Measurements from ENCODE around the gene L3MBTL2.

The L3MBTL2 gene

GRCh38 chr22:41229730-41230400 is 24.8 kb downstream of the L3MBTL2 start:
- Histone ChIP-seq H3K9ac (ENCODE audit: low read depth in 1 of 2, low read length in 2 of 2) (no peak overlapping the region), H3K27ac (ENCODE audit: low read depth in 2 of 2, low read length in 2 of 2) (no peak overlapping the region), H3K9me3 (ENCODE audit: control insufficient read depth in 2 of 2, low read length in 2 of 2) (no peaks in the 10 kb centered on the region), H3K4me1 (ENCODE audit: control insufficient read depth in 2 of 2, insufficient read depth in 2 of 2, low read length in 2 of 2) (no peaks in the 10 kb centered on the region), H3K4me3 (ENCODE audit: low read length in 2 of 2) (no peak overlapping the region), H3K27me3 (ENCODE audit: control insufficient read depth in 2 of 2, insufficient read depth in 2 of 2, low read length in 2 of 2) (no peaks in the 10 kb centered on the region), H3K36me3 (ENCODE audit: control insufficient read depth in 2 of 2, insufficient read depth in 2 of 2, low read length in 2 of 2) (peaks cover 32 to 42% of the 10 kb centered on the region in 2 donors)

GRCh38 chr22:41230401-41230785 is 25.3 kb downstream of the L3MBTL2 start:
- Histone ChIP-seq H3K4me3 (ENCODE audit: low read length in 2 of 2) (no peak overlapping the region), H3K27ac (ENCODE audit: low read depth in 2 of 2, low read length in 2 of 2) (no peak overlapping the region), H3K9ac (ENCODE audit: low read depth in 1 of 2, low read length in 2 of 2) (no peak overlapping the region)

GRCh38 chr22:41231369-41231768 is 26.3 kb downstream of the L3MBTL2 start:
- no peaks in the 10 kb centered on the region for H3K9me3 ChIP-seq (ENCODE audit: control insufficient read depth in 2 of 2, low read length in 2 of 2)
- no peak overlapping the region for H3K9ac ChIP-seq (ENCODE audit: low read depth in 1 of 2, low read length in 2 of 2)
- no peaks in the 10 kb centered on the region for H3K4me1 ChIP-seq (ENCODE audit: control insufficient read depth in 2 of 2, insufficient read depth in 2 of 2, low read length in 2 of 2)

More at GRCh38 chr22:41230401-41230785, 25.3 kb downstream of the L3MBTL2 start:
- H3K4me1 ChIP-seq (ENCODE audit: control insufficient read depth in 2 of 2, insufficient read depth in 2 of 2, low read length in 2 of 2) = no peaks in the 10 kb centered on the region
- H3K9me3 ChIP-seq (ENCODE audit: control insufficient read depth in 2 of 2, low read length in 2 of 2) = no peaks in the 10 kb centered on the region
- peaks cover 27 to 37% of the 10 kb centered on the region in 2 donors for H3K36me3 ChIP-seq (ENCODE audit: control insufficient read depth in 2 of 2, insufficient read depth in 2 of 2, low read length in 2 of 2)
- H3K27me3 ChIP-seq (ENCODE audit: control insufficient read depth in 2 of 2, insufficient read depth in 2 of 2, low read length in 2 of 2) = no peaks in the 10 kb centered on the region

GRCh38 chr22:41234815-41235695 is 29.9 kb downstream of the L3MBTL2 start:
- Histone ChIP-seq H3K36me3 (ENCODE audit: control insufficient read depth in 2 of 2, insufficient read depth in 2 of 2, low read length in 2 of 2) (peaks cover 5 to 14% of the 10 kb centered on the region in 2 donors), H3K27me3 (ENCODE audit: control insufficient read depth in 2 of 2, insufficient read depth in 2 of 2, low read length in 2 of 2) (no peaks in the 10 kb centered on the region), H3K4me1 (ENCODE audit: control insufficient read depth in 2 of 2, insufficient read depth in 2 of 2, low read length in 2 of 2) (peaks cover 10 to 11% of the 10 kb centered on the region in 2 donors), H3K27ac (ENCODE audit: low read depth in 2 of 2, low read length in 2 of 2) (no peak overlapping the region), H3K9ac (ENCODE audit: low read depth in 1 of 2, low read length in 2 of 2) (no peak overlapping the region), H3K9me3 (ENCODE audit: control insufficient read depth in 2 of 2, low read length in 2 of 2) (no peaks in the 10 kb centered on the region), H3K4me3 (ENCODE audit: low read length in 2 of 2) (no peak overlapping the region)

More at GRCh38 chr22:41231369-41231768, 26.3 kb downstream of the L3MBTL2 start:
- Histone ChIP-seq H3K4me3 (ENCODE audit: low read length in 2 of 2) (no peak overlapping the region), H3K27ac (ENCODE audit: low read depth in 2 of 2, low read length in 2 of 2) (no peak overlapping the region), H3K27me3 (ENCODE audit: control insufficient read depth in 2 of 2, insufficient read depth in 2 of 2, low read length in 2 of 2) (no peaks in the 10 kb centered on the region), H3K36me3 (ENCODE audit: control insufficient read depth in 2 of 2, insufficient read depth in 2 of 2, low read length in 2 of 2) (peaks cover 20 to 30% of the 10 kb centered on the region in 2 donors)

GRCh38 chr22:41237036-41237706 is 32.1 kb downstream of the L3MBTL2 start:
- no peaks in the 10 kb centered on the region for H3K9me3 ChIP-seq (ENCODE audit: control insufficient read depth in 2 of 2, low read length in 2 of 2)
- peak overlapping the region in 1 of 2 donors; percentile 64 for H3K9ac ChIP-seq (ENCODE audit: low read depth in 1 of 2, low read length in 2 of 2)
- peak overlapping the region; percentile 61 to 62 for H3K4me3 ChIP-seq (ENCODE audit: low read length in 2 of 2)
- no peaks in the 10 kb centered on the region for H3K27me3 ChIP-seq (ENCODE audit: control insufficient read depth in 2 of 2, insufficient read depth in 2 of 2, low read length in 2 of 2)
- H3K36me3 ChIP-seq (ENCODE audit: control insufficient read depth in 2 of 2, insufficient read depth in 2 of 2, low read length in 2 of 2) = no peaks in the 10 kb centered on the region
- peaks cover 10 to 11% of the 10 kb centered on the region in 2 donors for H3K4me1 ChIP-seq (ENCODE audit: control insufficient read depth in 2 of 2, insufficient read depth in 2 of 2, low read length in 2 of 2)
- no peak overlapping the region for H3K27ac ChIP-seq (ENCODE audit: low read depth in 2 of 2, low read length in 2 of 2)

GRCh38 chr22:41237707-41238569 is 32.8 kb downstream of the L3MBTL2 start:
- peak overlapping the region; percentile 61 to 62 for H3K4me3 ChIP-seq (ENCODE audit: low read length in 2 of 2)
- H3K27me3 ChIP-seq (ENCODE audit: control insufficient read depth in 2 of 2, insufficient read depth in 2 of 2, low read length in 2 of 2) = no peaks in the 10 kb centered on the region
- H3K4me1 ChIP-seq (ENCODE audit: control insufficient read depth in 2 of 2, insufficient read depth in 2 of 2, low read length in 2 of 2) = peaks cover 10 to 11% of the 10 kb centered on the region in 2 donors
- H3K9me3 ChIP-seq (ENCODE audit: control insufficient read depth in 2 of 2, low read length in 2 of 2) = no peaks in the 10 kb centered on the region
- no peak overlapping the region for H3K27ac ChIP-seq (ENCODE audit: low read depth in 2 of 2, low read length in 2 of 2)
- peak overlapping the region in 1 of 2 donors; percentile 64 for H3K9ac ChIP-seq (ENCODE audit: low read depth in 1 of 2, low read length in 2 of 2)
- no peaks in the 10 kb centered on the region for H3K36me3 ChIP-seq (ENCODE audit: control insufficient read depth in 2 of 2, insufficient read depth in 2 of 2, low read length in 2 of 2)

- no peaks in the 10 kb centered on the region for H3K36me3 ChIP-seq (ENCODE audit: control insufficient read depth in 2 of 2, insufficient read depth in 2 of 2, low read length in 2 of 2)
- H3K9ac ChIP-seq (ENCODE audit: low read depth in 1 of 2, low read length in 2 of 2) = peak overlapping the region in 1 of 2 donors; percentile 64
- no peaks in the 10 kb centered on the region for H3K27me3 ChIP-seq (ENCODE audit: control insufficient read depth in 2 of 2, insufficient read depth in 2 of 2, low read length in 2 of 2)
- no peak overlapping the region for H3K27ac ChIP-seq (ENCODE audit: low read depth in 2 of 2, low read length in 2 of 2)
- no peaks in the 10 kb centered on the region for H3K9me3 ChIP-seq (ENCODE audit: control insufficient read depth in 2 of 2, low read length in 2 of 2)
- H3K4me1 ChIP-seq (ENCODE audit: control insufficient read depth in 2 of 2, insufficient read depth in 2 of 2, low read length in 2 of 2) = peaks cover 10 to 11% of the 10 kb centered on the region in 2 donors
- H3K4me3 ChIP-seq (ENCODE audit: low read length in 2 of 2) = no peak overlapping the region
These were observed 33.7 kb downstream of the L3MBTL2 start for GRCh38 chr22:41238570-41239442.

- no peak overlapping the region for H3K27ac ChIP-seq (ENCODE audit: low read depth in 2 of 2, low read length in 2 of 2)
These were observed 34.5 kb downstream of the L3MBTL2 start for GRCh38 chr22:41239443-41240128.

More at GRCh38 chr22:41239443-41240128, 34.5 kb downstream of the L3MBTL2 start:
- H3K4me3 ChIP-seq (ENCODE audit: low read length in 2 of 2) = no peak overlapping the region
- peaks cover 10 to 11% of the 10 kb centered on the region in 2 donors for H3K4me1 ChIP-seq (ENCODE audit: control insufficient read depth in 2 of 2, insufficient read depth in 2 of 2, low read length in 2 of 2)
- no peaks in the 10 kb centered on the region for H3K9me3 ChIP-seq (ENCODE audit: control insufficient read depth in 2 of 2, low read length in 2 of 2)
- H3K9ac ChIP-seq (ENCODE audit: low read depth in 1 of 2, low read length in 2 of 2) = no peak overlapping the region
- no peaks in the 10 kb centered on the region for H3K36me3 ChIP-seq (ENCODE audit: control insufficient read depth in 2 of 2, insufficient read depth in 2 of 2, low read length in 2 of 2)
- H3K27me3 ChIP-seq (ENCODE audit: control insufficient read depth in 2 of 2, insufficient read depth in 2 of 2, low read length in 2 of 2) = no peaks in the 10 kb centered on the region

Measured in mucosa of rectum (tissue), 2 donors.